K562 (cell line): ENCODE measurements around the gene CHMP1A. TPM values are rescaled to one million over a fixed set of nuclear protein-coding genes. Genes with fewer than 3 reads are reported as not detected.

Source experiments
- ATAC-seq: fragments of 200-7000 bp; cut with Tn5 transposase; 3 replicates; pipeline ENCODE4 v1.9.1; 2020; ENCODE audit warnings: moderate library complexity
- BruUV-seq: library from RNA; stranded (reverse); fragments of 400-500 nt; replicated peaks from 2 replicates; lab custom pipeline; 2021; lab: Mats Ljungman, UMichigan
- CTCF ChIA-PET: fragments of 300-600 bp; formaldehyde crosslinking; extraction: SDS; loops from one replicate; lab custom pipeline; 2021; ENCODE audit warnings: low intra/inter-chr PET ratio; lab: Yijun Ruan, JAX
- POLR2A ChIA-PET: fragments of 300-600, 350-650 bp; sonication (Branson Sonifier 250); formaldehyde crosslinking; extraction: SDS; loops from one replicate; lab custom pipeline; 2021; ENCODE audit warnings: antibody characterized with exemption, inconsistent platforms; lab: Yijun Ruan, JAX
- DNase-seq, 4 experiments: peaks; one replicate each; pipeline versions ENCODE4 v3.0.0 to v3.0.0-alpha.2; 2011 to 2018; ENCODE audit warnings: low spot score in 3 of 4, mixed read lengths in 3 of 4; ENCODE audit errors: extremely low read depth in 1 of 4
- FAIRE-seq: peaks from 2 replicates; lab custom pipeline; 2011; peaks lifted over from hg19 to GRCh38; lab: Jason Lieb, UNC
- H2AFZ ChIP-seq: 2 replicates; pipeline ENCODE4 v1.6.0; 2011; ENCODE audit warnings: low read depth, low read length, control low read depth, inconsistent platforms
- H3K27ac ChIP-seq: fragments of 200-600 bp; 3 replicates; pipeline ENCODE4 v1.8.0; 2011; ENCODE audit warnings: low read depth, mild to moderate bottlenecking, control low read depth, inconsistent platforms, low read length, moderate library complexity, mixed read lengths; ENCODE audit errors: extremely low read depth
- H3K27me3 ChIP-seq, 2 experiments: fragments of 300-600 bp in 1 of 2; 2 replicates in 1 of 2; 3 replicates in 1 of 2; pipeline versions ENCODE4 v1.6.0 to v1.8.0; 2011; ENCODE audit warnings: inconsistent platforms in 2 of 2, low read length in 2 of 2, mild to moderate bottlenecking in 1 of 2, mixed read lengths in 1 of 2, moderate library complexity in 1 of 2; ENCODE audit not compliant: control insufficient read depth in 2 of 2, insufficient read depth in 2 of 2
- H3K36me3 ChIP-seq: fragments of 300-600 bp; 3 replicates; pipeline ENCODE4 v1.8.0; 2011; ENCODE audit warnings: mild to moderate bottlenecking, low read length, inconsistent platforms; ENCODE audit not compliant: control insufficient read depth, insufficient read depth
- H3K4me1 ChIP-seq, 2 experiments: fragments of 200-600 bp in 1 of 2; replicated peaks in 1 of 2; 2 replicates in 1 of 2; 3 replicates in 1 of 2; pipeline versions ENCODE4 v1.5.1 to v1.8.0; 2011; ENCODE audit warnings: inconsistent platforms in 2 of 2, low read length in 2 of 2, mild to moderate bottlenecking in 1 of 2, mixed read lengths in 1 of 2, moderate library complexity in 1 of 2; ENCODE audit not compliant: control insufficient read depth in 2 of 2, insufficient read depth in 2 of 2
- H3K4me2 ChIP-seq: 2 replicates; pipeline ENCODE4 v1.6.1; 2011; ENCODE audit warnings: low read length, control low read depth, inconsistent platforms, mixed read lengths; ENCODE audit not compliant: insufficient read depth
- H3K4me3 ChIP-seq: fragments of 200-600 bp; sonication (generic), shearing (Covaris generic); 2 replicates; pipeline ENCODE4 v1.5.1; 2016; ENCODE audit warnings: control low read depth, inconsistent platforms
- H3K79me2 ChIP-seq: fragments of 200-600 bp; 3 replicates; pipeline ENCODE4 v1.8.0; 2011; ENCODE audit warnings: low read length, inconsistent platforms; ENCODE audit not compliant: control insufficient read depth, insufficient read depth
- H3K9ac ChIP-seq, 2 experiments: 2 replicates each; pipeline versions ENCODE4 v1.6.0 to v1.6.1; 2011; ENCODE audit warnings: low read depth in 2 of 2, low read length in 2 of 2, control low read depth in 1 of 2, inconsistent platforms in 1 of 2, mild to moderate bottlenecking in 1 of 2, mixed read lengths in 1 of 2; ENCODE audit not compliant: insufficient read depth in 1 of 2
- H3K9me1 ChIP-seq: one replicate; pipeline ENCODE4 v1.6.0; 2011; ENCODE audit warnings: inconsistent platforms, mild to moderate bottlenecking, low read length, moderate library complexity; ENCODE audit not compliant: control insufficient read depth, insufficient read depth
- H3K9me3 ChIP-seq: replicated peaks from 2 replicates; pipeline ENCODE4 v1.5.1; 2011; ENCODE audit warnings: low read depth, low read length, inconsistent platforms; ENCODE audit not compliant: control insufficient read depth, insufficient read depth
- H4K20me1 ChIP-seq: replicated peaks from 2 replicates; pipeline ENCODE4 v1.6.1; 2011; ENCODE audit warnings: low read length, inconsistent platforms, mixed read lengths; ENCODE audit not compliant: control insufficient read depth, insufficient read depth
- TBL1XR1 ChIP-seq, 2 experiments: IDR thresholded peaks; 2 replicates each; pipeline ENCODE4 v1.6.1; 2012; ENCODE audit warnings: improper control_type of control experiment in 2 of 2, low read length in 2 of 2, mild to moderate bottlenecking in 1 of 2
- ZBTB40 ChIP-seq, 2 experiments: fragments of 450-650 bp in 1 of 2; sonication (generic) in 1 of 2; formaldehyde crosslinking in 1 of 2; IDR thresholded peaks; 2 replicates each; pipeline versions ENCODE4 v1.7.1 to v1.9.0; 2016 to 2022; ENCODE audit warnings: inconsistent platforms in 1 of 2, mild to moderate bottlenecking in 1 of 2, missing genetic modification reagents in 1 of 2
- ZFP36 ChIP-seq: fragments of 150-350 bp; IDR thresholded peaks from 2 replicates; pipeline ENCODE4 v1.6.1; 2018; ENCODE audit warnings: low read length, low read depth; ENCODE audit not compliant: partially characterized antibody
- ZNF384 ChIP-seq: IDR thresholded peaks from 2 replicates; pipeline ENCODE4 v1.6.1; 2012; ENCODE audit warnings: low read depth, low read length, improper control_type of control experiment
- WGBS: fragments of 100-300 bp; shearing (Covaris generic); methylation state at CpG from one replicate; pipeline ENCODE4 v1.1.6; 2016; ENCODE audit warnings: low coverage, mixed read lengths; ENCODE audit not compliant: insufficient coverage; ENCODE audit errors: missing lambda C conversion rate; 5-methylcytosine and 5-hydroxymethylcytosine counted together
- in situ Hi-C: fragments of 300-500 bp; cut with MboI; formaldehyde crosslinking; loops from 4 replicates; pipeline ENCODE4 v1.15.0; 2018; ENCODE audit warnings: inconsistent platforms, mixed read lengths
- intact Hi-C: fragments of 100-400 bp; cut with micrococcal nuclease; formaldehyde crosslinking; loops from 2 replicates; pipeline ENCODE4 v1.14.2; 2022
- polyA plus RNA-seq, 8 experiments: library from polyadenylated mRNA; depleted of rRNA in 4 of 8; stranded (reverse) in 5 of 8; unstranded in 3 of 8; fragments of >200 nt; fragmentation: Nextera tagmentation in 2 of 8; fragmentation: Illumina TruSeq in 1 of 8; extraction: Ambion mirVana in 2 of 8; extraction: Trizol in 1 of 8; gene quantifications; 2 replicates each; pipeline versions ENCODE4 v1.2.1 to v1.2.3, GENCODE V29; 2011 to 2014; ENCODE audit warnings: inconsistent platforms in 1 of 8, missing spikeins in 1 of 8
- total RNA-seq, 7 experiments: library from RNA; depleted of rRNA in 6 of 7; stranded (reverse); fragments of >200 nt in 6 of 7; fragmentation: Illumina TruSeq in 2 of 7; extraction: Trizol in 2 of 7; gene quantifications; 2 replicates each; pipeline versions ENCODE4 v1.2.1 to v1.2.3, GENCODE V29; 2011 to 2021; ENCODE audit warnings: low replicate concordance in 1 of 7

CHMP1A gene
- total and polyA plus RNA-seq, 9 of the 15 experiments (the other 6 are each of a cell fraction or from before 2014, with no cell fraction given), result 0.83 to 79.9 (median 45.2) TPM

GRCh38 chr16:89678258-89678657 is 20.8 kb upstream of the CHMP1A start:
- FAIRE-seq, result no peak
- POLR2A ChIA-PET, result no interaction called here
- no peaks in the 10 kb centered on the region for H3K36me3 ChIP-seq

More at GRCh38 chr16:89678258-89678657, 20.8 kb upstream of the CHMP1A start:
- intact Hi-C loops (no loop called here), in situ Hi-C loops (no loop called here)
- H3K9me1 ChIP-seq, result no peaks in the 10 kb centered on the region
- no peak overlapping the region for H2AFZ ChIP-seq
- H4K20me1 ChIP-seq, result no peaks in the 10 kb centered on the region
- BruUV-seq, result no TSS peak
- H3K79me2 ChIP-seq, result no peaks in the 10 kb centered on the region
- CTCF ChIA-PET, result no interaction called here
- H3K4me2 ChIP-seq, result no peak overlapping the region
- TF ChIP-seq ZBTB40 (IDR thresholded peaks at IDR 0.05), result peak; percentile 82
- TF ChIP-seq ZBTB40 (CRISPR knock-in tag; IDR thresholded peaks at IDR 0.05), result peak; percentile 58; the same call in 1 of the 2 replicates
- no peak for TF ChIP-seq TBL1XR1 (IDR thresholded peaks at IDR 0.05; ENCODE audit: low read length in 2 of 2)
- TF ChIP-seq ZNF384, result peak; percentile 74
- peak; percentile 50 for TF ChIP-seq ZFP36
- WGBS, result 62% methylated on average over 2 of the region's 2 CpGs
- no peak for DNase-seq
- no peak overlapping the region for H3K9ac ChIP-seq
- H3K9me3 ChIP-seq, result no peaks in the 10 kb centered on the region
- no peak overlapping the region for H3K4me3 ChIP-seq
- peaks cover 0 to 4% of the 10 kb centered on the region in 2 experiments; a peak in 2 of 5 replicates for H3K4me1 ChIP-seq
- no peak for ATAC-seq
- no peak overlapping the region for H3K27ac ChIP-seq
- no peaks in the 10 kb centered on the region for H3K27me3 ChIP-seq
